ENCODE results near the gene CLCN2.

CLCN2 gene

DNA sequence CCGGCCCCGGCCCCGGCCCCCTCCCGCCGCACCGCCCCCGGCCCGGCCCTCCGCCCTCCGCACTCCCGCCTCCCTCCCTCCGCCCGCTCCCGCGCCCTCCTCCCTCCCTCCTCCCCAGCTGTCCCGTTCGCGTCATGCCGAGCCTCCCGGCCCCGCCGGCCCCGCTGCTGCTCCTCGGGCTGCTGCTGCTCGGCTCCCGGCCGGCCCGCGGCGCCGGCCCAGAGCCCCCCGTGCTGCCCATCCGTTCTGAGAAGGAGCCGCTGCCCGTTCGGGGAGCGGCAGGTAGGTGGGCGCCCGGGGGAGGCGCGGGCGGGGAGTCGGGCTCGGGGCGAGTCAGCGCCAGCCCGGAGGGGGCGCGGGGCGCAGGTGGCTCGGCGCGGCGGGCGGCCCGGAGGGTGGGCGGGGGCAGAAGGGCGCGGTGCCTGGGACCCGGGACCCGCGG is 18.8 kb upstream of the CLCN2 start:
- DNase-seq (ENCODE audit: extremely low read depth, low read depth): no peak
- TF ChIP-seq, protein P1, sequence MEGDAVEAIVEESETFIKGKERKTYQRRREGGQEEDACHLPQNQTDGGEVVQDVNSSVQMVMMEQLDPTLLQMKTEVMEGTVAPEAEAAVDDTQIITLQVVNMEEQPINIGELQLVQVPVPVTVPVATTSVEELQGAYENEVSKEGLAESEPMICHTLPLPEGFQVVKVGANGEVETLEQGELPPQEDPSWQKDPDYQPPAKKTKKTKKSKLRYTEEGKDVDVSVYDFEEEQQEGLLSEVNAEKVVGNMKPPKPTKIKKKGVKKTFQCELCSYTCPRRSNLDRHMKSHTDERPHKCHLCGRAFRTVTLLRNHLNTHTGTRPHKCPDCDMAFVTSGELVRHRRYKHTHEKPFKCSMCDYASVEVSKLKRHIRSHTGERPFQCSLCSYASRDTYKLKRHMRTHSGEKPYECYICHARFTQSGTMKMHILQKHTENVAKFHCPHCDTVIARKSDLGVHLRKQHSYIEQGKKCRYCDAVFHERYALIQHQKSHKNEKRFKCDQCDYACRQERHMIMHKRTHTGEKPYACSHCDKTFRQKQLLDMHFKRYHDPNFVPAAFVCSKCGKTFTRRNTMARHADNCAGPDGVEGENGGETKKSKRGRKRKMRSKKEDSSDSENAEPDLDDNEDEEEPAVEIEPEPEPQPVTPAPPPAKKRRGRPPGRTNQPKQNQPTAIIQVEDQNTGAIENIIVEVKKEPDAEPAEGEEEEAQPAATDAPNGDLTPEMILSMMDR (IDR thresholded peaks at IDR 0.05; ENCODE audit: low read depth, low read length): no peak

DNA sequence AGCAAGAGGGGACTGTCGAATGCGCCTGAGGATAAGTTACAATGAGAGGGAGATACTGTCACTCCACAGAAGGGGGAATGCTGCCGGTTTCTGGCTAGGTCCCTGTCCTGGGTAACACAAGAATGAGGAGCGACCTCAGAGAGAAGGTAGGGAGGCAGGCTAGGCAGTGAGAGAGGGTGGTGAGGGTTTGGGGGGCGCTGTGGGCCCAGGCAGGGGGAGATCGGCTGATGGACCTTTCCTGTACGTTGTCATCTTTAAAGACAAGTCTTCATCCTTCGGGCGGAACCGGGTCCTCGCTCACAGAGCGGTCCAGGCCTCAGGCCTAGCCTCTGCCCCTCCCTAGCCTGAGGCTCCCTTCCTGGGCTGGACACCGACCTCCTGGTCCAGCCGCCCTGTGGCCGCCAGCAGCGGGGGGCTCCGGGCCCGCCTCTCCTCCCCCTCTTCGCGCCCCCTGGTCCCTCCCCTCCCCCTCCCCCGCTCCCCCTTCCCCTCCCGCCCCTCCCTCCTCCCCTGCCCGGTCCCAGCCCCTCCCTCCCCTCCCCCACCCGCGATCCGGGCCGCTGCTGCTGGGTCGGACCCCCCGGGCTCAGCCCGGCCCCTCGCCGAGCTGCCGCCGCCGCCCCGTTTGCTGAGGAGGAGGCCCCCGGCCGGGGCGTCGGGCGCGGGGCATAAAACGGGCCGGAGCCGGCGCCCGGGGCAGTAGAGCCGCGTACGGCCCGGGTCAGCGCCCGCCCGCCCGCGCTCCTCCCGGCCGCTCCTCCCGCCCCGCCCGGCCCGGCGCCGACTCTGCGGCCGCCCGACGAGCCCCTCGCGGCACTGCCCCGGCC is 18.2 kb upstream of the CLCN2 start, which contains the start of gene CHRD:
Gene CHRD (plus strand): TSS at position 697 of the 827 bp plus-strand sequence. CDS start 265 bp downstream, outside the sequence.
- TF ChIP-seq, protein P1 (IDR thresholded peaks at IDR 0.05; ENCODE audit: low read depth, low read length): no peak
- DNase-seq (ENCODE audit: extremely low read depth, low read depth): no peak

DNA sequence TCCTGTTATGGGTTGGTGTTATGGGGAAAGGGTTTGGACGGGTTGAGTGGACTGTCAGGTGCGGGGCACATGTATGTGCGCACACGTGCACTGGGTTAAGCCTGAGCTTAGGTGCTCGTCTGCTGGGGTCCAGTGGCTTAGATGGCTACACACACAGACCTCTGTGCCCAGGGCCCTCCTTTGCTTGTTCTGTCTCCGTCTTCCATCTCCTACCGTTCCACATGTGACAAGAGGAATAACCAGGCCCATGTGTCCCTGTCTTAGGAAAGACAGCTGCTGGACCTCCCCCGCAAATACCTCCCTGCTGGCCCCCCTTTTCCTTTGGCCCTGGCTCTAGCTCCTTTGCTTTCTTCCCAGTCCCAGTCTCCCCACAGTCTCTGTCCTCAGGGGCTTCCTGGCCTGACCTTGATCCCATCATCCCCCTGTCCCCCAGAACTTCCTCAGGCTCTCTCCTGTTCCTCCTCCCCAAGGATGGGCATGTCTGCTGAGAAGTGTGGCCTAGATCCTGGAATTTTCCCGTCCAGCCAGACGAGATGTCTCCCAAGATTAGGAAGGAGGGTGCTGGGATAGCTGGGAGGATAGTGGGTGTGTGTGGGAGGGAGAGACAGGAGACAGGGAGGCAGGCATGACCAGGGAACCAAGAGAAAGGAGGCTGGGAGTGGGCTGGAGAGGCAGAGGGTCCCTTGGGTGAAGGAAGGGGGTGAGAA is 17.4 kb upstream of the CLCN2 start:
- TF ChIP-seq, protein P1 (IDR thresholded peaks at IDR 0.05; ENCODE audit: low read depth, low read length): no peak
- no peak for DNase-seq (ENCODE audit: extremely low read depth, low read depth)

DNA sequence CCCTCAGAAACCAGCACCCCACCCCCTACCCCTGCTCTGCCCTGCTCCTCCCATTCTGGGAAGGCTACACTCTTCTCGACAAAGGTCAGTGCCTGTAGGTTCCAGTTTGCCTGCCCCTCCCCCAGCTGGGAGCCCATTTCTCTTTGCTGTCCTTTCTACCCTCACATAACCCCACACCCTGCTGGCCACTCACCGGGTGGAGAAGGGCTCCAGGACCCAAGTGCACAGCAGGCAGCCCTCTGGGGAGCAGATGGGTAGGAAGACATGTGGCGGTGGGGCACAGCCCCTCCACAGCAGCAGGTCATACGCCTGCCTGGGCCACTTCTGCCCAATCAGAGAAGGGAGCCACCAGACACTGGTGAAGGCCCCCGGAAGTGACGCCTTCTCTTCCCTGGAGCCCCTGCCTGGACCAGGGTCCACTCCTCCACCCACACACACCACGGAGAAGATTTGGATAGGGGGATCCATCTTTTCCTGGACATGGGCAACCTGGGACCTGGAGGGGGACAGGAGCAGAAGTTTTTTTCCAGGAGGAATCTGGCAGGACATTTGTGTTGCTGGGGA is 16.6 kb upstream of the CLCN2 start, which contains the start of gene THPO:
Gene THPO (minus strand): TSS at position 326 of the 564 bp plus-strand sequence. CDS start 1,948 bp downstream, outside the sequence.
- no peak for DNase-seq (ENCODE audit: extremely low read depth, low read depth)
- TF ChIP-seq, protein P1 (IDR thresholded peaks at IDR 0.05; ENCODE audit: low read depth, low read length): no peak

DNA sequence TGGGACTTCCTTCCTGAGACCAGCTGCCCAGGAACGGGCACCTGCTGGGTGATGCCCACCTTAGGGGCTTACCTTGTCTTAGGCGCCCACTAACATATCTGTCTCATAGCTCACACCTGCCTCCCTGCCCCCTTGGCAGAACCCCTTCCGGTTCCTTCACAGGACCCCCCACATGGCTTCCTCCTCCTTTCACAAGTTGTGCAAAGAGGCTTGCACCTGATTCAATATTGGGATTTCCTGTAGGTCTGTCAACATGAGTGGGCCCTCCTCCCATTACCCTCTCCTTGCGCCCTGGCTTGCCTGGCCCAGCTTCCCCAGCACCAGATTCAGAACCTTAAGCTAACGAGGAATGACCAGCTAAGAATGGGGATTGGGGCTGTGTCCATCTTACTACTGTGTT is 16.0 kb upstream of the CLCN2 start:
- DNase-seq (ENCODE audit: extremely low read depth, low read depth): no peak
- TF ChIP-seq, protein P1 (IDR thresholded peaks at IDR 0.05; ENCODE audit: low read depth, low read length): no peak

DNA sequence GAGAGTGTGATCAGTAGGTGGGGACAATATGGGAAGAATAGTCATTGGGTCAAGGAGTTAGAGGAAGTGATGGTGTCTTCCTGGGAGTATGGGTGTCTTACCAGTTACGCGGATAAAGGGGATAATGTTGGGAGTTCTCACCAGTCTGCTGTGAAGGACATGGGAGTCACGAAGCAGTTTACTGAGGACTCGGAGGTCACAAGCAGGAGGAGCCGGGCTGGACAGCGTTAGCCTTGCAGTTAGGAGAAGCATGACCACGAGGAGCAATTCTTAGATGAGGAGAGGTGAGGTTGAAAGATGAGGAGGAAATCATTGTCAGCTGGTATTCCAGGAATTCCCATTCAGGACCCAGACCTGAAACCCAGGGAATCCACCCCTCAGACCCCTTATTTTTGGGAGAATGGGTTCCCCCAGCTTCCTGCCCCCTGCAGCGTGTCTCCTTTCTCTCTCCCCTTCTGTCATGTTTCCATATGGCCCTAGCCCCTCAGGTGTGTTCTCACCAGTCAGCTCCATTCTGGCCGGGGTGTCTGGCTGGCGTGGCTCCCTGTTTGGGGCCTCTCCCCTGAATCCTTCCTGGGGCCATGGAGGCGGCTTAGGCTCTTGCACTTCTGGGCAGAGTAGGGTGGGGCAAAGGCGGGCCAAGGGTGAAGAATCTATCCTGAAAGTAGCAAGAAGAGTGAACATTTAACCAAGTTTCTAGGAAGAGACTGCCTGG is 14.5 kb upstream of the CLCN2 start:
- no peak for DNase-seq (ENCODE audit: extremely low read depth, low read depth)
- TF ChIP-seq, protein P1 (IDR thresholded peaks at IDR 0.05; ENCODE audit: low read depth, low read length): no peak

Measured in AG09319 (cell line).